BLaER1 treated with 17β-estradiol and CSF1 and Interleukin-3, amounts not matched to agents 10 nM and 100 nM (cell line): Measurements from ENCODE around the gene LCN6.
"Not testable (repeated sequence)": the region's sequence is repeated elsewhere in the genome, so short reads cannot be mapped to it uniquely, and the experiment has no call there.

Experiments
- H3K27ac ChIP-seq, 11 experiments: shearing (Covaris generic); formaldehyde crosslinking; 2 replicates each; pipeline ENCODE4 v1.8.1; 2022
- H3K27me3 ChIP-seq, 11 experiments: shearing (Covaris generic); formaldehyde crosslinking; 2 replicates each; pipeline ENCODE4 v1.8.1; 2022
- H3K36me3 ChIP-seq, 11 experiments: shearing (Covaris generic); formaldehyde crosslinking; 2 replicates each; pipeline ENCODE4 v1.8.1; 2022
- H3K4me1 ChIP-seq, 10 experiments: shearing (Covaris generic); formaldehyde crosslinking; 2 replicates each; pipeline ENCODE4 v1.8.1; 2022
- H3K4me2 ChIP-seq, 11 experiments: shearing (Covaris generic); formaldehyde crosslinking; 2 replicates each; pipeline ENCODE4 v1.8.1; 2022
- H3K4me3 ChIP-seq, 10 experiments: shearing (Covaris generic); formaldehyde crosslinking; 2 replicates each; pipeline ENCODE4 v1.8.1; 2022
- H3K9ac ChIP-seq, 11 experiments: shearing (Covaris generic); formaldehyde crosslinking; 2 replicates each; pipeline ENCODE4 v1.8.1; 2022
- H3K9me3 ChIP-seq, 11 experiments: shearing (Covaris generic); formaldehyde crosslinking; replicated peaks in 1 of 11; 2 replicates each; pipeline ENCODE4 v1.8.1; 2022
- H4K20me1 ChIP-seq, 11 experiments: shearing (Covaris generic); formaldehyde crosslinking; 2 replicates each; pipeline ENCODE4 v1.8.1; 2022
- Cebpa-rat ChIP-seq, 11 experiments: shearing (Covaris generic); IDR thresholded peaks; 2 replicates each; pipeline ENCODE4 v1.8.1; 2022

The LCN6 gene

GRCh38 chr9:136791516-136792276 is 43.4 kb upstream of the LCN6 start:
- Histone ChIP-seq H3K4me3 (peak overlapping the region; percentile 66 to 85 (median 75)), H4K20me1 (peaks cover 0 to 40% (median 18%) of the 10 kb centered on the region in 11 experiments; a peak in 16 of 22 replicates), H3K9ac (peak overlapping the region; percentile 77 to 91 (median 85)), H3K36me3 (peaks cover 0 to 24% (median 7%) of the 10 kb centered on the region in 11 experiments; a peak in 7 of 22 replicates), H3K4me1 (peaks cover 36 to 80% (median 69%) of the 10 kb centered on the region in 10 experiments), H3K9me3 (no peaks in the 10 kb centered on the region), H3K4me2 (peak overlapping the region; percentile 87 to 99 (median 96)), H3K27me3 (peaks cover 0 to 5% (median 0%) of the 10 kb centered on the region in 11 experiments; a peak in 2 of 22 replicates), H3K27ac (peak overlapping the region; percentile 66 to 89 (median 83))
- no peak for TF ChIP-seq Cebpa-rat (IDR thresholded peaks at IDR 0.05)

GRCh38 chr9:136790640-136791515 is 42.6 kb upstream of the LCN6 start, which contains the start of gene TMEM141:
TSS of gene TMEM141 (plus strand) at chr9:136791344. CDS start at chr9:136791371, 27 bp downstream.
- peak within 1 kb of the TSS; percentile 66 to 85 (median 75) for H3K4me3 ChIP-seq
- peaks cover 36 to 78% (median 65%) of the 10 kb centered on the region in 10 experiments for H3K4me1 ChIP-seq
- H3K36me3 ChIP-seq, result peaks cover 0 to 24% (median 7%) of the 10 kb centered on the region in 11 experiments; a peak in 7 of 22 replicates
- H3K9me3 ChIP-seq, result no peaks in the 10 kb centered on the region
- H3K9ac ChIP-seq, result peak within 1 kb of the TSS; percentile 77 to 91 (median 85)
- peak within 1 kb of the TSS; percentile 87 to 99 (median 96) for H3K4me2 ChIP-seq
- peaks cover 0 to 35% (median 18%) of the 10 kb centered on the region in 11 experiments; a peak in 16 of 22 replicates for H4K20me1 ChIP-seq
- H3K27ac ChIP-seq, result peak within 1 kb of the TSS; percentile 66 to 89 (median 83)
- H3K27me3 ChIP-seq, result peaks cover 0 to 4% (median 0%) of the 10 kb centered on the region in 11 experiments; a peak in 2 of 22 replicates
- no peak for TF ChIP-seq Cebpa-rat (IDR thresholded peaks at IDR 0.05)

- no peak overlapping the region; a peak in 1 of 22 replicates for H3K4me2 ChIP-seq
- no peaks in the 10 kb centered on the region for H3K9me3 ChIP-seq
- H3K4me1 ChIP-seq, result peaks cover 49 to 78% (median 66%) of the 10 kb centered on the region in 10 experiments
- TF ChIP-seq Cebpa-rat (IDR thresholded peaks at IDR 0.05), result no peak
- H3K27ac ChIP-seq, result no peak overlapping the region
- H3K27me3 ChIP-seq, result peaks cover 0 to 4% (median 0%) of the 10 kb centered on the region in 11 experiments; a peak in 1 of 22 replicates
- no peak overlapping the region for H3K4me3 ChIP-seq
- H3K36me3 ChIP-seq, result peaks cover 0 to 23% (median 7%) of the 10 kb centered on the region in 11 experiments; a peak in 7 of 22 replicates
- no peak overlapping the region for H3K9ac ChIP-seq
- peaks cover 0 to 30% (median 18%) of the 10 kb centered on the region in 11 experiments; a peak in 16 of 22 replicates for H4K20me1 ChIP-seq
Observed at GRCh38 chr9:136789523-136789937, 41.2 kb upstream of the LCN6 start.

GRCh38 chr9:136788644-136789522 is 40.6 kb upstream of the LCN6 start:
- H3K4me3 ChIP-seq, result peak overlapping the region in 2 of 10 experiments; percentile 29 to 36; a peak in 2 of 20 replicates
- H3K27ac ChIP-seq, result peak overlapping the region in 3 of 11 experiments; percentile 31 to 47 (median 36); a peak in 4 of 22 replicates
- peak overlapping the region; percentile 37 to 80 (median 66) for H3K4me2 ChIP-seq
- peaks cover 55 to 84% (median 72%) of the 10 kb centered on the region in 10 experiments for H3K4me1 ChIP-seq
- peak overlapping the region; percentile 6 to 63 (median 46); a peak in 17 of 22 replicates for H3K9ac ChIP-seq
- H3K27me3 ChIP-seq, H3K9me3 ChIP-seq: not testable (repeated sequence)
- H3K36me3 ChIP-seq, result peaks cover 0 to 17% (median 7%) of the 10 kb centered on the region in 11 experiments; a peak in 7 of 22 replicates
- H4K20me1 ChIP-seq, result peaks cover 0 to 25% (median 18%) of the 10 kb centered on the region in 11 experiments; a peak in 16 of 22 replicates

- Histone ChIP-seq H3K27me3 (peaks cover 0 to 4% (median 0%) of the 10 kb centered on the region in 11 experiments; a peak in 1 of 22 replicates), H4K20me1 (peaks cover 0 to 15% (median 9%) of the 10 kb centered on the region in 11 experiments; a peak in 14 of 22 replicates), H3K4me2 (peak overlapping the region; percentile 37 to 80 (median 66)), H3K9ac (peak overlapping the region in 6 of 11 experiments; percentile 41 to 63 (median 57); a peak in 8 of 22 replicates), H3K4me3 (no peak overlapping the region), H3K27ac (no peak overlapping the region), H3K4me1 (peaks cover 47 to 76% (median 63%) of the 10 kb centered on the region in 10 experiments), H3K36me3 (peaks cover 0 to 6% (median 2%) of the 10 kb centered on the region in 11 experiments; a peak in 6 of 22 replicates), H3K9me3 (no peaks in the 10 kb centered on the region)
- no peak for TF ChIP-seq Cebpa-rat (IDR thresholded peaks at IDR 0.05)
Observed at GRCh38 chr9:136787690-136788400, 39.5 kb upstream of the LCN6 start.

- not testable (repeated sequence) for H3K4me3 ChIP-seq, H4K20me1 ChIP-seq, H3K27ac ChIP-seq, H3K27me3 ChIP-seq, H3K4me2 ChIP-seq, H3K9ac ChIP-seq, H3K9me3 ChIP-seq, H3K36me3 ChIP-seq
- peaks cover 39 to 68% (median 55%) of the 10 kb centered on the region in 10 experiments for H3K4me1 ChIP-seq
Observed at GRCh38 chr9:136786983-136787382, 38.7 kb upstream of the LCN6 start.

- Histone ChIP-seq H3K4me1 (peaks cover 35 to 64% (median 49%) of the 10 kb centered on the region in 10 experiments), H4K20me1 (peaks cover 0 to under 1% (median 0%) of the 10 kb centered on the region in 11 experiments; a peak in 1 of 22 replicates), H3K27ac (no peak overlapping the region), H3K9ac (no peak overlapping the region), H3K4me2 (peak overlapping the region in 5 of 11 experiments; percentile 59 to 86 (median 77); a peak in 8 of 22 replicates), H3K27me3 (peaks cover 0 to 4% (median 0%) of the 10 kb centered on the region in 11 experiments; a peak in 1 of 22 replicates), H3K4me3 (no peak overlapping the region), H3K9me3 (no peaks in the 10 kb centered on the region), H3K36me3 (no peaks in the 10 kb centered on the region)
- no peak for TF ChIP-seq Cebpa-rat (IDR thresholded peaks at IDR 0.05)
Observed at GRCh38 chr9:136786451-136786850, 38.1 kb upstream of the LCN6 start.

GRCh38 chr9:136785565-136786355 is 37.4 kb upstream of the LCN6 start:
- H3K36me3 ChIP-seq, H4K20me1 ChIP-seq, H3K27ac ChIP-seq, H3K9me3 ChIP-seq, H3K4me3 ChIP-seq, H3K27me3 ChIP-seq: not testable (repeated sequence)
- Histone ChIP-seq H3K4me1 (peaks cover 35 to 64% (median 48%) of the 10 kb centered on the region in 10 experiments), H3K9ac (peak overlapping the region in 1 of 11 experiments; percentile 9; a peak in 1 of 22 replicates), H3K4me2 (peak overlapping the region; percentile 59 to 86 (median 74); a peak in 21 of 22 replicates)
